K562 (cell line): ENCODE results near the gene CEP170. TPM values are rescaled to one million over a fixed set of nuclear protein-coding genes. Genes with fewer than 3 reads are reported as not detected.
A peak's percentile ranks its signal among the peaks of the same experiment; 100 is the strongest.
"Not testable (repeated sequence)": the region's sequence is repeated elsewhere in the genome, so short reads cannot be mapped to it uniquely, and the experiment has no call there.

ENCODE experiments used
- FOXP1 ChIP-seq: sonication (generic); formaldehyde crosslinking; IDR thresholded peaks from 2 replicates; pipeline ENCODE4 v1.8.0; 2022; ENCODE audit warnings: mild to moderate bottlenecking, missing genetic modification reagents
- KLF1 ChIP-seq: fragments of 450-650 bp; IDR thresholded peaks from 2 replicates; pipeline ENCODE4 v1.6.1; 2016; ENCODE audit warnings: missing genetic modification characterization, missing compliant biosample characterization
- MTA3 ChIP-seq: fragments of 450-650 bp; formaldehyde crosslinking; IDR thresholded peaks from 2 replicates; pipeline ENCODE4 v1.6.1; 2017; ENCODE audit warnings: mild to moderate bottlenecking, borderline replicate concordance
- MYC ChIP-seq, 2 experiments: fragments of 250-450 bp in 1 of 2; sonication (Bioruptor Pico) in 1 of 2; IDR thresholded peaks; 2 replicates each; pipeline versions ENCODE4 v1.5.1 to v1.6.1; 2012 to 2021; ENCODE audit warnings: low read depth in 2 of 2, borderline replicate concordance in 1 of 2, improper control_type of control experiment in 1 of 2, low read length in 1 of 2, mild to moderate bottlenecking in 1 of 2, moderate library complexity in 1 of 2
- RBBP5 ChIP-seq: fragments of 200-600 bp; sonication (generic); IDR thresholded peaks from 2 replicates; pipeline ENCODE4 v1.6.1; 2012; ENCODE audit warnings: borderline replicate concordance, mild to moderate bottlenecking, low read length, control low read depth, inconsistent platforms; ENCODE audit not compliant: insufficient read depth, poor library complexity, severe bottlenecking
- SIX5 ChIP-seq, 2 experiments: IDR thresholded peaks; 2 replicates each; pipeline ENCODE4 v1.6.1; 2011; ENCODE audit warnings: low read length in 2 of 2, borderline replicate concordance in 1 of 2, low read depth in 1 of 2, mild to moderate bottlenecking in 1 of 2, moderate library complexity in 1 of 2; ENCODE audit not compliant: insufficient read depth in 1 of 2
- polyA plus RNA-seq, 8 experiments: library from polyadenylated mRNA; depleted of rRNA in 4 of 8; stranded (reverse) in 5 of 8; unstranded in 3 of 8; fragments of >200 nt; fragmentation: Nextera tagmentation in 2 of 8; fragmentation: Illumina TruSeq in 1 of 8; extraction: Ambion mirVana in 2 of 8; extraction: Trizol in 1 of 8; gene quantifications; 2 replicates each; pipeline versions ENCODE4 v1.2.1 to v1.2.3, GENCODE V29; 2011 to 2014; ENCODE audit warnings: inconsistent platforms in 1 of 8, missing spikeins in 1 of 8
- total RNA-seq, 7 experiments: library from RNA; depleted of rRNA in 6 of 7; stranded (reverse); fragments of >200 nt in 6 of 7; fragmentation: Illumina TruSeq in 2 of 7; extraction: Trizol in 2 of 7; gene quantifications; 2 replicates each; pipeline versions ENCODE4 v1.2.1 to v1.2.3, GENCODE V29; 2011 to 2021; ENCODE audit warnings: low replicate concordance in 1 of 7
- TF ChIP-seq, protein P1 (sequence below): sonication (generic); formaldehyde crosslinking; IDR thresholded peaks from 2 replicates; pipeline ENCODE4 v1.8.1; 2023; ENCODE audit warnings: mild to moderate bottlenecking, missing genetic modification reagents
- TF ChIP-seq, protein P2 (sequence below), 2 experiments: fragments of 200-800 bp in 1 of 2; sonication (Bioruptor generic) in 1 of 2; sonication (generic) in 1 of 2; formaldehyde crosslinking in 1 of 2; IDR thresholded peaks in 1 of 2; conservative IDR thresholded peaks in 1 of 2; 2 replicates each; pipeline versions ENCODE4 v1.5.0 to v1.6.1; 2016 to 2020; ENCODE audit warnings: missing compliant biosample characterization in 1 of 2, missing genetic modification characterization in 1 of 2, missing genetic modification reagents in 1 of 2
- TF ChIP-seq, protein P3 (sequence below): sonication (generic); formaldehyde crosslinking; IDR thresholded peaks from 2 replicates; pipeline ENCODE4 v1.8.0; 2022; ENCODE audit warnings: mild to moderate bottlenecking, missing genetic modification reagents, borderline replicate concordance

The CEP170 gene
- total and polyA plus RNA-seq, 9 of the 15 experiments (the other 6 are each of a cell fraction or from before 2014, with no cell fraction given): 22.6 to 110 (median 68.5) TPM

GRCh38 chr1:243101551-243102050 lies 153.5 kb downstream of the CEP170 start (continued):
- TF ChIP-seq, protein P1, sequence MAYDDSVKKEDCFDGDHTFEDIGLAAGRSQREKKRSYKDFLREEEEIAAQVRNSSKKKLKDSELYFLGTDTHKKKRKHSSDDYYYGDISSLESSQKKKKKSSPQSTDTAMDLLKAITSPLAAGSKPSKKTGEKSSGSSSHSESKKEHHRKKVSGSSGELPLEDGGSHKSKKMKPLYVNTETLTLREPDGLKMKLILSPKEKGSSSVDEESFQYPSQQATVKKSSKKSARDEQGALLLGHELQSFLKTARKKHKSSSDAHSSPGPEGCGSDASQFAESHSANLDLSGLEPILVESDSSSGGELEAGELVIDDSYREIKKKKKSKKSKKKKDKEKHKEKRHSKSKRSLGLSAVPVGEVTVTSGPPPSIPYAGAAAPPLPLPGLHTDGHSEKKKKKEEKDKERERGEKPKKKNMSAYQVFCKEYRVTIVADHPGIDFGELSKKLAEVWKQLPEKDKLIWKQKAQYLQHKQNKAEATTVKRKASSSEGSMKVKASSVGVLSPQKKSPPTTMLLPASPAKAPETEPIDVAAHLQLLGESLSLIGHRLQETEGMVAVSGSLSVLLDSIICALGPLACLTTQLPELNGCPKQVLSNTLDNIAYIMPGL (CRISPR knock-in tag): 0 out of 2 replicates have a peak, but pooled peaks have one; percentile 68
- TF ChIP-seq RBBP5 (peak; percentile 57), MYC (IDR thresholded peaks at IDR 0.05; ENCODE audit: low read depth, low read length) (0 out of 2 replicates have a peak, but pooled peaks have one; percentile 29), KLF1 (tag) (peak; percentile 69; the same call in 1 of the 2 replicates), FOXP1 (CRISPR knock-in tag) (peak; percentile 98), SIX5 (IDR thresholded peaks at IDR 0.05; ENCODE audit: borderline replicate concordance in 1 of 2, insufficient read depth in 1 of 2, low read depth in 1 of 2, low read length in 2 of 2) (peak in 1 of 2 experiments; percentile 33; a peak in 2 of 4 replicates), MTA3 (peak; percentile 99)
- not testable (repeated sequence) for TF ChIP-seq MYC (CRISPR knock-in tag; IDR thresholded peaks at IDR 0.05; ENCODE audit: borderline replicate concordance, low read depth)
- TF ChIP-seq, protein P2, sequence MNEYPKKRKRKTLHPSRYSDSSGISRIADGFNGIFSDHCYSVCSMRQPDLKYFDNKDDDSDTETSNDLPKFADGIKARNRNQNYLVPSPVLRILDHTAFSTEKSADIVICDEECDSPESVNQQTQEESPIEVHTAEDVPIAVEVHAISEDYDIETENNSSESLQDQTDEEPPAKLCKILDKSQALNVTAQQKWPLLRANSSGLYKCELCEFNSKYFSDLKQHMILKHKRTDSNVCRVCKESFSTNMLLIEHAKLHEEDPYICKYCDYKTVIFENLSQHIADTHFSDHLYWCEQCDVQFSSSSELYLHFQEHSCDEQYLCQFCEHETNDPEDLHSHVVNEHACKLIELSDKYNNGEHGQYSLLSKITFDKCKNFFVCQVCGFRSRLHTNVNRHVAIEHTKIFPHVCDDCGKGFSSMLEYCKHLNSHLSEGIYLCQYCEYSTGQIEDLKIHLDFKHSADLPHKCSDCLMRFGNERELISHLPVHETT (CRISPR knock-in tag; conservative IDR thresholded peaks at IDR 0.05 in 1 of 2, IDR thresholded peaks at IDR 0.05 in 1 of 2): peak in 1 of 2 experiments; percentile 82; a peak in 2 of 4 replicates
- TF ChIP-seq, protein P3, sequence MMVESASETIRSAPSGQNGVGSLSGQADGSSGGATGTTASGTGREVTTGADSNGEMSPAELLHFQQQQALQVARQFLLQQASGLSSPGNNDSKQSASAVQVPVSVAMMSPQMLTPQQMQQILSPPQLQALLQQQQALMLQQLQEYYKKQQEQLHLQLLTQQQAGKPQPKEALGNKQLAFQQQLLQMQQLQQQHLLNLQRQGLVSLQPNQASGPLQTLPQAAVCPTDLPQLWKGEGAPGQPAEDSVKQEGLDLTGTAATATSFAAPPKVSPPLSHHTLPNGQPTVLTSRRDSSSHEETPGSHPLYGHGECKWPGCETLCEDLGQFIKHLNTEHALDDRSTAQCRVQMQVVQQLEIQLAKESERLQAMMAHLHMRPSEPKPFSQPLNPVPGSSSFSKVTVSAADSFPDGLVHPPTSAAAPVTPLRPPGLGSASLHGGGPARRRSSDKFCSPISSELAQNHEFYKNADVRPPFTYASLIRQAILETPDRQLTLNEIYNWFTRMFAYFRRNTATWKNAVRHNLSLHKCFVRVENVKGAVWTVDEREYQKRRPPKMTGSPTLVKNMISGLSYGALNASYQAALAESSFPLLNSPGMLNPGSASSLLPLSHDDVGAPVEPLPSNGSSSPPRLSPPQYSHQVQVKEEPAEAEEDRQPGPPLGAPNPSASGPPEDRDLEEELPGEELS (CRISPR knock-in tag): peak; percentile 36; the same call in 1 of the 2 replicates
